Thyroid gland (tissue), 4 donors: ENCODE measurements around the gene PLEKHA1.

ENCODE experiments used
- CTCF ChIP-seq, 6 experiments: fragments of 200-600 bp in 3 of 6; fragments of 450-650 bp in 3 of 6; sonication (generic) in 3 of 6; IDR thresholded peaks; one replicate each; pipeline ENCODE4 v1.5.1; 2016 to 2019; ENCODE audit warnings: antibody characterized with exemption in 6 of 6, mild to moderate bottlenecking in 2 of 6, inconsistent platforms in 1 of 6, moderate library complexity in 1 of 6
- POLR2A ChIP-seq, 2 donors: fragments of 450-650 bp; IDR thresholded peaks; one replicate each; pipeline ENCODE4 v1.6.1; 2017; ENCODE audit warnings: antibody characterized with exemption in 2 of 2, mild to moderate bottlenecking in 2 of 2, moderate library complexity in 1 of 2

- TF ChIP-seq CTCF (IDR thresholded peaks at IDR 0.05) (no peak), POLR2A (IDR thresholded peaks at IDR 0.05) (no peak)
These were observed 47.9 kb downstream of the PLEKHA1 start for GRCh38 chr10:122422266-122422989.
